Epithelial cell of prostate (primary cell): ENCODE measurements around the gene QSOX2.
A peak's percentile ranks its signal among the peaks of the same experiment; 100 is the strongest.

ENCODE experiments used
- DNase-seq: peaks from one replicate; pipeline ENCODE4 v3.0.0-alpha.2; 2011; ENCODE audit warnings: low read depth, low spot score
- H3K27ac ChIP-seq: fragments of 450-650 bp; 2 replicates; pipeline ENCODE4 v1.5.1; 2017; ENCODE audit warnings: mild to moderate bottlenecking

The QSOX2 gene, protein sequence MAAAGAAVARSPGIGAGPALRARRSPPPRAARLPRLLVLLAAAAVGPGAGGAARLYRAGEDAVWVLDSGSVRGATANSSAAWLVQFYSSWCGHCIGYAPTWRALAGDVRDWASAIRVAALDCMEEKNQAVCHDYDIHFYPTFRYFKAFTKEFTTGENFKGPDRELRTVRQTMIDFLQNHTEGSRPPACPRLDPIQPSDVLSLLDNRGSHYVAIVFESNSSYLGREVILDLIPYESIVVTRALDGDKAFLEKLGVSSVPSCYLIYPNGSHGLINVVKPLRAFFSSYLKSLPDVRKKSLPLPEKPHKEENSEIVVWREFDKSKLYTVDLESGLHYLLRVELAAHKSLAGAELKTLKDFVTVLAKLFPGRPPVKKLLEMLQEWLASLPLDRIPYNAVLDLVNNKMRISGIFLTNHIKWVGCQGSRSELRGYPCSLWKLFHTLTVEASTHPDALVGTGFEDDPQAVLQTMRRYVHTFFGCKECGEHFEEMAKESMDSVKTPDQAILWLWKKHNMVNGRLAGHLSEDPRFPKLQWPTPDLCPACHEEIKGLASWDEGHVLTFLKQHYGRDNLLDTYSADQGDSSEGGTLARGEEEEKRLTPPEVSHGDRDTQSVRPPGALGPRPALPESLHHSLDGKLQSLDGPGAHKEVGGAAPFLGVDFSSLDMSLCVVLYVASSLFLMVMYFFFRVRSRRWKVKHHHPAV

DNA sequence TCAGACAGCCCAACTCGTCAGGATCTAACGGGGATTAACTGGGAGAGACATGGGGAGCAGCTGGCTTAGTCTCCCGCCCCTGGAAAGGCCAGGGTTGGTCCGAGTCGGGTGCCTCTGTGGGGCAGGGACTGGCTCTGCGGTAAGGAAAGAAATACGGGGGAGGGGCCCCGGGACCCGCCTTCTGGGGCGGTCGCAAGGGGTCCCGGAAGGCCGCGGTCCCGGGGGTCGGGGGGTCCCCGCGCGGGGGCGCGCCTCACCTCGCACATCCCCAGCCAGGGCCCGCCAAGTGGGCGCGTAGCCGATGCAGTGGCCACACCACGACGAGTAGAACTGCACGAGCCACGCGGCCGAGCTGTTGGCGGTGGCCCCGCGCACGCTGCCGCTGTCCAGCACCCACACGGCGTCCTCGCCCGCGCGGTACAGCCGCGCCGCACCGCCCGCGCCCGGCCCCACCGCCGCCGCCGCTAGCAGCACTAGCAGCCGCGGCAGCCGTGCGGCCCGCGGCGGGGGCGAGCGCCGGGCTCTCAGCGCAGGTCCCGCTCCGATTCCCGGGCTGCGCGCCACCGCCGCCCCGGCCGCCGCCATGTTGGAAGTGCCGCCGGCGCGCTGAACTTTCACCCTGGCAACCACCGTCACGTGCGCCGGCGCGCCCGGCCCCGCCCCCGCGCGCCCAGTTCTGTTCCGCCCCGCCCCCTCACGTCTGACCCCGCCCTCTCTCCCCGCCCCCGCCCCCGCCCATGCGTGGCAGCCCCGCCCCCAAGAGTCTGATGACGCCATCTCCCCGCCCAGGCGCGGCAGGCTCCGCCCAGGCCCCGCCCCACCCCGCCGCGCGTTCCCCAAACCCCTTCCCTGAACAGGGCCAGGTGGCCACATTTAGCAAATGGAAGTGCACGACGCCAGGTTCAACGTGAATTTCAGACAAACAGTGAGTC lies at the start of gene QSOX2:
QSOX2 (minus strand) TSS at position 594 of the 932 bp plus-strand sequence; CDS start at position 585, 9 bp downstream.
- peak; percentile 8 for DNase-seq
- no peak within 1 kb of the TSS for H3K27ac ChIP-seq

GRCh38 chr9:136295055-136295454 lies 49.4 kb upstream of the QSOX2 start:
- DNase-seq = no peak

GRCh38 chr9:136294437-136294836 lies 48.8 kb upstream of the QSOX2 start:
- H3K27ac ChIP-seq = no peak overlapping the region
- DNase-seq = no peak

More at GRCh38 chr9:136295055-136295454, 49.4 kb upstream of the QSOX2 start:
- no peak overlapping the region for H3K27ac ChIP-seq

- H3K27ac ChIP-seq = no peak overlapping the region
- no peak for DNase-seq
Observed at GRCh38 chr9:136293476-136294077, 48.0 kb upstream of the QSOX2 start.

GRCh38 chr9:136292591-136293448 lies 47.2 kb upstream of the QSOX2 start:
- no peak for DNase-seq

DNA sequence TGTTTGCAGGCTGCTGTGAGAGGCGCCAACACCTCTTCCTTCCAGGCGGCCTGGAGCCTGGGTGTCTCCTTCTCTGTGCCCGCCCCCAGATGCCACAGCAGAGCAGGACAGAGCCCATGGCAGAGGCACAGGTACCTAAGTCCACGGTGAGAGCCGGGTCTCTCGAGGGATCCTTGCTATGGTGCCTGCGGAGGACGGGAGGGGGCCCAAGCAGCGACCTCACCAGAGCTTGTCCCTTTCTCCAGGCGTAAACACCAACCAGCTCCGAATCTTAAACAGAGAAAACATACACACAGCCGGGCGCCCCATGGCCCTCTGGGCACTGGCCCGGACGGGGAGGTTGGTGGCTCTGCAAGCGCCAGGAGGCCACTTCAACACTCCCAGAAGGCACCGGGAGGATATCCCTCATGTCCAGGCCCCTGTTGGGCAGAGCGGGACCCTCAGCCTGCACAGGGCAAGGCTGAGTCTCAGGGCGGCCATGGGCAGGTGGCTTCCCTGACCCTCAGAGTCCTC lies 46.5 kb upstream of the QSOX2 start:
- no peak overlapping the region for H3K27ac ChIP-seq
- DNase-seq = no peak

More at GRCh38 chr9:136292591-136293448, 47.2 kb upstream of the QSOX2 start:
- no peak overlapping the region for H3K27ac ChIP-seq

GRCh38 chr9:136291306-136292025 lies 45.9 kb upstream of the QSOX2 start:
- no peak overlapping the region for H3K27ac ChIP-seq
- DNase-seq = no peak

DNA sequence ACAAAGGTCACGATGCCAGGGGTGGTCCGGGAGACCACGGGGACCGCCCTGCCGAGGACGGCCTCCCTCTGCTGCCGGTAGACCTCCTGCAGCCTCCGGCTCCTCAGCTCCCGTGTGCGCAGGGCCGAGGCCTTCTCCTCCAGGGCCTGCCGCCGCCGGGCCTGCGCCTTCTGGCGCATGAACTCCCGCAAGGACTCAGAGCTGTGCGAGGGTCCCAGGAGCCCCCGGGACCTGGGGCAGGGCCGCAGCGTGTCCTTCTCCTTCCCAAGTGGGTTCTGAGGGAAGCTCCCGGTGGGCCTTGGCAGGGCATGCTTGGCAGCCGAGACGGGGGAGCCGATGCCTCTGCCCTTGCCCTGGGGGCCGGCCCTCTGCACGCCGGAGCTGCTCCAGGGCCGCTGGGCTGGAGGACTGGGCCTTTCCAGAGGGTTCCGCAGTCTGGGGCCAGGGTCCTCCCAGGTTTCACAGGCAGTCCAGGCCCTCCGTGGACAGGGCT lies 44.9 kb upstream of the QSOX2 start:
- H3K27ac ChIP-seq = no peak overlapping the region
- no peak for DNase-seq

GRCh38 chr9:136289651-136290507 lies 44.3 kb upstream of the QSOX2 start:
- no peak overlapping the region for H3K27ac ChIP-seq
- no peak for DNase-seq

DNA sequence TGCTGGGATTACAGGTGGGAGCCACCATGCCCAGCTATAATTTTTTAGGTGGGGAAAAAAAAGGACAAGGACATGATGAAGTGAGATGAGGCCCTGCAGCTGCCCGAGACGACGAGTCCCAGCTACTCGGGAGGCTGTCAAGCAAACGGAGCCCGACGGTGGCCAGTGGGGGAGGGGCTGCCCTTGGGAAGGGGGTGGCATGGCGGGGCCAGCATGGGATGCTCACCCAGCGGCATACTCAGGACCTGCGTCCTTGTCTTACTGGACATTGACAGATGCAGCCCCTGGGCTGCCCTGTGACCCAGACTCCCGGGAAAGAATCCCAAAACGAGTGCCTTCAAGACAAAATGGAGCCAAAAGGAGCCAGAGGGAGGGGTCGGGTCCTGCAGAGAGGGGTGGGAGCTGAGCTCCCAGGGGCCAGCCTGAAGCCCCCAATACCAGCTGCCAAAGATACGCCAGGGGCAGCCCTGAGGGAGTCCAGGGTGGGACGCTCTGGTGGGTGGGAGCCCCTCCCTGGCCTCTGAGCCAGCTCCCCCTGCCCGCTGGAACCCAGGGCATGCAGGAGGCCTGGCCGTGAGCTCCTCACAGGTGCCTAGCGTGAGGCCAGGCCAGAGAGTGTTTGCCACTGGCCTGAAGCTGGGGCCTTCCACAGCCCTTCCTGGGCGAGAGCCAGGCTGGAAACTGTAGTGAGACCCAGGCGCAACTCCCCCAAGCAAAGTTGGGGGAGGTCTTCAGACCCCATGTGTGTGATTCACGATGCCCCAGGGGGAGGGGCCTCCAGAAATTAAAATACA lies 42.5 kb upstream of the QSOX2 start:
- DNase-seq = no peak
- no peak overlapping the region for H3K27ac ChIP-seq

GRCh38 chr9:136286987-136287379 lies 41.4 kb upstream of the QSOX2 start:
- no peak overlapping the region for H3K27ac ChIP-seq
- no peak for DNase-seq

DNA sequence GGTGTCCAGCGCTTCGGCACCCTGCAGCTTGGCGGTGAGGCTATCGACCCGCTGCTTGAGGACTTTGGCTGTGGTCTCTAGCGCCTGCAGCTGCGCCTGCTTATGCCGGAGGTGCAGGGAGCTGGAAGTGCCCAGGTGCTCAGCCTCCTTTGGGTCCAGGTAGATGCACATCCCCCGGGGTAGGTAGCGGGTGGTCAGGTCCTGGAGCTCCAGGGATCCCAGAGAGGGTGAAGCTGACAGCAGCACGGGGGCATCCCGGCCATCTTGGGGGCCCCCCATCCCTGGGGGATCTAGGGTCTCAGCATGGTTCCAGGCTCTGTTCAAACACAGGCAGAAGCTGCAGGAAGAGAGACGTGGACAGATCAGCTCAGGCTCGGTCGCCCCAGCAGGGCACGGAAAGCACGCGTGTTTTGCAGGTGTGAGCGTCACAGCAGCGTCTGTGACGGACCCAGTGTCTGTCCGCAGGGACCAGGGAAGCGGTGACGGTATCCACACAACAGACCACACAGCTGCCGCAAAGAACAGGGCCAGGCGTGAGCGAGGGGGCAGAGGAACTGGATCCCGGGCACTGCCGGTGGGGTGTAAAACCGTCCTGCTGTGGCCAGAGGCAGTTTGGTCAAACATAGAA lies 40.9 kb upstream of the QSOX2 start:
- no peak overlapping the region for H3K27ac ChIP-seq
- no peak for DNase-seq

DNA sequence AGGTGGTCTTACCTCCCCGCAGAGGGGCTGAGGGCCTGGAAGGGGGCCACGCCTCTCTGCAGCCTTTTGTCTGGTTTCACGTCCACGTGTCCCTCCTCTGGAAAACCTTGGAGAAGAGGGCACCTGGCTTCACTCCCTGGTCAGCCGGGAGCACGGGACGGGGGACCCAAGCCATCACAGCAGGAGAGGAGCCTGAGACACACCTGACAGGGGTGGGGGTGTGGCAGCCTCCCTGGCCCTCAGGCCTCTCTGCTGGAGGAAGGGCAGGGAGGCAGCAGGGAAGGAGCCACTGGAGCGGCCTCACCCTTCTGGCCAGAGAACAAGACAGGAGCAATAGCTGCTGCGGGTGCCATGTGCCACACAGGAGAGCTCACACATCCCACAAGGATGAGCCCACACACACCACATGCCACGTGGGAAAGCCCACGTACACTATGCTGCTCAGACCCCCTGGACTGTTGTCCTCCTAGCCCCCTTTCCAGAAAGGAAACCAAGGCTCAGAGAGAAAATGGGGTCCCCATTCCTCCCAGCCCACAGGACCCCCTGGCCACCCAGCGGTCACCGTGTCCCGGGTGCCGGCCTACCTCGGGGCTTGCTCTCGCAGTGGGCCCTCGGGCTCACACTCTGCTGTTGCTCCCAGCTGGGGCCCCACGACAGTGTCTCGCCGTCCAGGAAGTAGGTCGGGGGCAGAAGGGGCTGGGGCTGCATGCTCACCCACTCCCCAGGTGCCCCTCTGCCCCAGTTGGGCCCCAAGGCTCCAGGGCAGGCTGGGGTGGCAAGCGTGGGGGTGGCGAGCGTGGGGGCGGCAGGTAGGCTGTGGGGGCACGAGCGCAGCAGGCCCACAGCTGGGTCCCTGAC lies 40.1 kb upstream of the QSOX2 start:
- no peak for DNase-seq
- H3K27ac ChIP-seq = no peak overlapping the region

DNA sequence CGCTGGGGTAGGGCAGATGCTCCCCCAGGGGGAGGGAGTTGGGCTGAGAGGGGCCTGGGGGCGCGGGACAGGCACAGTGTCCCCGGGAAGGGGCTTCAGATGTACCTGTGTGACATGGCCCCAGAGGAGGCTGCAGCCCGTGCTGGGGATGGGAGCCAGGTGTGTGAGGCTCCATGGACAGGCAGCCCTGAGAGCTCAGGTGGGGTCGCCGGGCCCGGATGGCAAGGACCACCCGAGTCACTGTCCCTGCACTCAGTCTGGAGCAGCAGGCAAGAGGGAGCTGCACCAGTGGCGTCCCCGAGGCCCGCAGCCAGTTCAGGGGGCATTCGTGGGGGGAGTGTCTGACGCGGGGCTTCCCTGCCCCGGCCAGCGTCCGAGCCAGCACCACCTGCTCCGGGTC lies 39.3 kb upstream of the QSOX2 start:
- DNase-seq = no peak
- no peak overlapping the region for H3K27ac ChIP-seq

GRCh38 chr9:136284311-136284710 lies 38.7 kb upstream of the QSOX2 start:
- H3K27ac ChIP-seq = no peak overlapping the region

More at GRCh38 chr9:136284311-136284710, 38.7 kb upstream of the QSOX2 start:
- no peak for DNase-seq
